ENCODE measurements around the gene DBN1. TPM values are rescaled to one million over a fixed set of nuclear protein-coding genes. Genes with fewer than 3 reads are reported as not detected.

The DBN1 gene
- total RNA-seq, 6 experiments from 2014 or later = 346 to 394 (median 358) TPM

- TF ChIP-seq CTCF (IDR thresholded peaks at IDR 0.05) = no peak
Measured at GRCh38 chr5:177434437-177434836, 39.0 kb downstream of the DBN1 start.

GRCh38 chr5:177433658-177434217, 39.7 kb downstream of the DBN1 start:
- Mint-ChIP-seq H3K9me3 (no peaks in the 10 kb centered on the region), H3K4me3 (no peak overlapping the region), H3K27ac (no peak overlapping the region), H3K4me1 (ENCODE audit: low read depth) (peaks cover 5% of the 10 kb centered on the region; the same call in 1 of the 2 replicates), H3K27me3 (ENCODE audit: insufficient read depth) (peaks cover 2% of the 10 kb centered on the region), H3K36me3 (ENCODE audit: low read depth) (peaks cover 12% of the 10 kb centered on the region; the same call in 1 of the 2 replicates)
- no peak for TF ChIP-seq CTCF (IDR thresholded peaks at IDR 0.05)
- DNase-seq = no peak

More at GRCh38 chr5:177434437-177434836, 39.0 kb downstream of the DBN1 start:
- Mint-ChIP-seq H3K27ac (no peak overlapping the region), H3K4me3 (no peak overlapping the region), H3K4me1 (ENCODE audit: low read depth) (no peaks in the 10 kb centered on the region), H3K27me3 (ENCODE audit: insufficient read depth) (peaks cover 2% of the 10 kb centered on the region), H3K9me3 (no peaks in the 10 kb centered on the region), H3K36me3 (ENCODE audit: low read depth) (peaks cover 13% of the 10 kb centered on the region)
- DNase-seq = no peak

- Mint-ChIP-seq H3K4me3 (no peak overlapping the region), H3K36me3 (ENCODE audit: low read depth) (peaks cover 8% of the 10 kb centered on the region; the same call in 1 of the 2 replicates), H3K9me3 (no peaks in the 10 kb centered on the region), H3K27ac (no peak overlapping the region), H3K4me1 (ENCODE audit: low read depth) (peaks cover 8% of the 10 kb centered on the region), H3K27me3 (ENCODE audit: insufficient read depth) (peaks cover 2% of the 10 kb centered on the region)
- TF ChIP-seq CTCF (IDR thresholded peaks at IDR 0.05) = no peak
- DNase-seq = no peak
Measured at GRCh38 chr5:177432839-177433657, 40.4 kb downstream of the DBN1 start.

- Mint-ChIP-seq H3K9me3 (no peaks in the 10 kb centered on the region), H3K36me3 (ENCODE audit: low read depth) (peaks cover under 1% of the 10 kb centered on the region; the same call in 1 of the 2 replicates), H3K27me3 (ENCODE audit: insufficient read depth) (peaks cover 2% of the 10 kb centered on the region), H3K27ac (no peak overlapping the region), H3K4me1 (ENCODE audit: low read depth) (peaks cover 16% of the 10 kb centered on the region), H3K4me3 (no peak overlapping the region)
- TF ChIP-seq CTCF (IDR thresholded peaks at IDR 0.05) = no peak
- no peak for DNase-seq
Measured at GRCh38 chr5:177432143-177432838, 41.1 kb downstream of the DBN1 start.

GRCh38 chr5:177431317-177432142, 41.9 kb downstream of the DBN1 start:
- no peak overlapping the region for H3K4me3 Mint-ChIP-seq
- H3K27ac Mint-ChIP-seq = no peak overlapping the region
- H3K4me1 Mint-ChIP-seq (ENCODE audit: low read depth) = peaks cover 18% of the 10 kb centered on the region
- peaks cover 2% of the 10 kb centered on the region for H3K27me3 Mint-ChIP-seq (ENCODE audit: insufficient read depth)
- no peak for TF ChIP-seq CTCF (IDR thresholded peaks at IDR 0.05)
- no peak for DNase-seq
- H3K36me3 Mint-ChIP-seq (ENCODE audit: low read depth) = no peaks in the 10 kb centered on the region; the same call in 1 of the 2 replicates
- H3K9me3 Mint-ChIP-seq = no peaks in the 10 kb centered on the region

Data from HFFc6 (cell line).